Mesenchymal stem cell (in vitro differentiated cells and primary cell): ENCODE results near the gene STARD3.
"Not testable (repeated sequence)": the region's sequence is repeated elsewhere in the genome, so short reads cannot be mapped to it uniquely, and the experiment has no call there.

Experiments
- DNase-seq: peaks from one replicate; pipeline ENCODE4 v3.0.0-alpha.2; 2013
- H2AFZ ChIP-seq: one replicate; pipeline ENCODE4 v1.6.1; 2013; ENCODE audit warnings: low read depth, mild to moderate bottlenecking, control low read depth, inconsistent platforms, low read length, moderate library complexity
- H2AK5ac ChIP-seq: 2 replicates; pipeline ENCODE4 v1.6.1; 2013; ENCODE audit warnings: low read length, moderate library complexity, mild to moderate bottlenecking, inconsistent platforms; ENCODE audit not compliant: severe bottlenecking
- H2BK120ac ChIP-seq: one replicate; pipeline ENCODE4 v1.6.1; 2013; ENCODE audit warnings: low read depth, mild to moderate bottlenecking, inconsistent platforms, low read length, moderate library complexity
- H2BK12ac ChIP-seq, 2 experiments: one replicate each; pipeline ENCODE4 v1.6.1; 2013; ENCODE audit warnings: inconsistent platforms in 2 of 2, low read length in 2 of 2, mild to moderate bottlenecking in 2 of 2, moderate library complexity in 2 of 2, control low read depth in 1 of 2
- H2BK15ac ChIP-seq: one replicate; pipeline ENCODE4 v1.6.1; 2013; ENCODE audit warnings: mild to moderate bottlenecking, low read depth, inconsistent platforms; ENCODE audit not compliant: poor library complexity, severe bottlenecking
- H2BK5ac ChIP-seq: 2 replicates; pipeline ENCODE4 v1.6.1; 2013; ENCODE audit warnings: low read depth, mild to moderate bottlenecking, low read length, control low read depth, inconsistent platforms; ENCODE audit not compliant: poor library complexity, severe bottlenecking
- H3K14ac ChIP-seq, 2 experiments: one replicate each; pipeline ENCODE4 v1.6.1; 2013; ENCODE audit warnings: inconsistent platforms in 2 of 2, low read length in 2 of 2, control low read depth in 1 of 2, mild to moderate bottlenecking in 1 of 2, moderate library complexity in 1 of 2
- H3K18ac ChIP-seq, 2 experiments: one replicate each; pipeline ENCODE4 v1.6.1; 2013; ENCODE audit warnings: inconsistent platforms in 2 of 2, low read length in 2 of 2, control low read depth in 1 of 2, low read depth in 1 of 2, mild to moderate bottlenecking in 1 of 2
- H3K23ac ChIP-seq, 2 experiments: one replicate each; pipeline ENCODE4 v1.6.1; 2013; ENCODE audit warnings: inconsistent platforms in 2 of 2, low read length in 2 of 2, mild to moderate bottlenecking in 2 of 2, moderate library complexity in 2 of 2, control low read depth in 1 of 2
- H3K27ac ChIP-seq: 2 replicates; pipeline ENCODE4 v1.5.1; 2013; ENCODE audit warnings: mild to moderate bottlenecking, moderate library complexity, low read length, control low read depth, inconsistent platforms; ENCODE audit not compliant: poor library complexity, severe bottlenecking
- H3K27me3 ChIP-seq, 2 experiments: 2 replicates each; pipeline versions ENCODE4 v1.6.1 to v1.7.0; 2013; ENCODE audit warnings: low read length in 2 of 2, mild to moderate bottlenecking in 2 of 2, moderate library complexity in 2 of 2, control low read depth in 1 of 2, inconsistent platforms in 1 of 2; ENCODE audit not compliant: control insufficient read depth in 1 of 2, insufficient read depth in 1 of 2
- H3K36me3 ChIP-seq, 2 experiments: 2 replicates each; pipeline versions ENCODE4 v1.6.1 to v1.7.0; 2013; ENCODE audit warnings: low read length in 2 of 2, control low read depth in 1 of 2, inconsistent platforms in 1 of 2, low read depth in 1 of 2, mild to moderate bottlenecking in 1 of 2; ENCODE audit not compliant: insufficient read depth in 2 of 2, control insufficient read depth in 1 of 2
- H3K4ac ChIP-seq, 2 experiments: one replicate each; pipeline ENCODE4 v1.6.1; 2013; ENCODE audit warnings: inconsistent platforms in 2 of 2, low read length in 2 of 2, mild to moderate bottlenecking in 2 of 2, moderate library complexity in 2 of 2, control low read depth in 1 of 2, low read depth in 1 of 2
- H3K4me1 ChIP-seq: 2 replicates; pipeline ENCODE4 v1.6.1; 2013; ENCODE audit warnings: low read depth, low read length, control low read depth; ENCODE audit not compliant: control insufficient read depth, insufficient read depth
- H3K4me2 ChIP-seq: 2 replicates; pipeline ENCODE4 v1.6.1; 2013; ENCODE audit warnings: low read length, mild to moderate bottlenecking, inconsistent platforms; ENCODE audit not compliant: poor library complexity, severe bottlenecking
- H3K4me3 ChIP-seq, 2 experiments: 2 replicates each; pipeline versions ENCODE4 v1.5.1 to v1.7.0; 2013; ENCODE audit warnings: low read length in 2 of 2, mild to moderate bottlenecking in 2 of 2, control low read depth in 1 of 2, low read depth in 1 of 2; ENCODE audit not compliant: insufficient read depth in 1 of 2
- H3K79me1 ChIP-seq: replicated peaks from 2 replicates; pipeline ENCODE4 v1.6.1; 2013; ENCODE audit warnings: mild to moderate bottlenecking, control low read depth, low read length, inconsistent platforms; ENCODE audit not compliant: poor library complexity, severe bottlenecking
- H3K9ac ChIP-seq: 2 replicates; pipeline ENCODE4 v1.7.0; 2013; ENCODE audit warnings: mild to moderate bottlenecking, low read length, moderate library complexity
- H3K9me3 ChIP-seq: 2 replicates; pipeline ENCODE4 v1.7.0; 2013; ENCODE audit warnings: mild to moderate bottlenecking, low read length; ENCODE audit not compliant: control insufficient read depth
- H4K8ac ChIP-seq: one replicate; pipeline ENCODE4 v1.6.1; 2013; ENCODE audit warnings: inconsistent platforms, mild to moderate bottlenecking, low read length, moderate library complexity
- H4K91ac ChIP-seq: one replicate; pipeline ENCODE4 v1.6.1; 2013; ENCODE audit warnings: mild to moderate bottlenecking, low read length, inconsistent platforms
- WGBS: methylation state at CpG from one replicate; pipeline ENCODE4 v1.1.7; 2013; ENCODE audit warnings: mixed read lengths; 5-methylcytosine and 5-hydroxymethylcytosine counted together

Gene STARD3

DNA sequence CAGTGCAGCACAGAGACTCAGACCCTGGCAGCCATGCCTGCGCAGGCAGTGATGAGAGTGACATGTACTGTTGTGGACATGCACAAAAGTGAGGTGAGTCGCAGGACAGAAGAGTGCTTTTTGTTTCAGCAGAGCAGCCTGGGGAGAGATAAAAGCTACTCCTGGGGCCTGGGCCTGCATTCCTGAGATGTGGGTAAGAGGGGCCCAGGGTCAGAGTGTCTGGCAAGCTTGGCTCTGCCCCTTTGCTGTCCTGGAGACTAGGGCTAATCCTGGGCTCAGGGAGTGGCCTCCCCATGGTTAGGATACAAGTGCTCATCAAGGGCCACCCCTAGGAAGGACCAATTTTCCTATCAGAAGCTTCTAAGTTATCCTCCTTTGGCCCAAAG, 58.1 kb downstream of the STARD3 start:
- Histone ChIP-seq H3K4me3 (no peak overlapping the region), H3K79me1 (no peaks in the 10 kb centered on the region), H3K9me3 (no peaks in the 10 kb centered on the region), H2BK15ac (no peak overlapping the region), H3K27ac (peak overlapping the region; percentile 10), H3K23ac (no peak overlapping the region), H2AK5ac (peak overlapping the region; percentile 3), H2BK5ac (no peak overlapping the region), H3K27me3 (no peaks in the 10 kb centered on the region), H4K91ac (no peak overlapping the region), H2AFZ (no peak overlapping the region), H3K18ac (no peak overlapping the region), H4K8ac (no peak overlapping the region), H3K36me3 (no peaks in the 10 kb centered on the region), H3K4me1 (peaks cover 20% of the 10 kb centered on the region), H2BK12ac (no peak overlapping the region), H3K14ac (no peak overlapping the region), H3K9ac (no peak overlapping the region), H2BK120ac (no peak overlapping the region), H3K4me2 (peak overlapping the region; percentile 3), H3K4ac (no peak overlapping the region)
- 84% methylated on average over 2 of the region's 2 CpGs for WGBS
- DNase-seq: no peak

DNA sequence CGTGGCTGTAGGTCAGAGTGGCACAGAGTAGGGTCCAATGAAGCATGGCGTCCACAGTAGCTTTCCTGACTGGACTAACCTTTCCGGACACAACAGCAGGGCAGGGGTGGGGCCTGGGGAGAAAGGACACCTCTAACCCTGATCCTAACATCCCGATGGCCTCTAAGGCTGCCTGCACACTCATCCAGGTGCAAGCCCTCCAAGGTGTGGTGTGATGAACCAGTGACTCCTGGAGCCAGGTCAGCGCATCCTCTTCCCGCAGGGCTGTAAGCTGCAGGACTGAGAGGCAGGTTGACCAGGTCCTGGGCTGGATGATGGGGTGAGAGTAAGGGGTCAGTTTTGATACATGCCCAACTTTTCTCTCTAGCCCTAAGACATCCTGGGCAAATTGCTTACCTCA, 59.8 kb downstream of the STARD3 start:
- no peak for DNase-seq
- WGBS: 73% methylated on average over 4 of the region's 6 CpGs
- H3K79me1 ChIP-seq: peaks cover 8% of the 10 kb centered on the region

DNA sequence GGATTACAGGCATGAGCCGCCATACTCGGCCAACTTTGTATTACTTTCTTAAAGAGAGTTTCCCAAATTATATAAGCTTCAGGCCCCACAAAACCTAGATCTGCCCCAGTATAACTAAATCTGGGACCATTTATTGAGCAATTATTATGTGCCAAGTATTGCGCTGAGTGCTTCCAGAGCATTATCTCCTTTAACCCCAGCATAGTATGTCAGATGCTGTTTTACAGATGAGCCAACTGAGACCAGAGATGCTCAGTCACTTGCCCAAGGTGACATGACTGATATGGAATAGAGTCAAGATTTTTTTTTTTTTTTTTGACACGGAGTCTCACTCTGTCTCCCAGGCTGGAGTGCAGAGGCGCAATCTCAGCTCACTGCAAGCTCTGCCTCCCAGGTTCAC, 61.0 kb downstream of the STARD3 start:
- Histone ChIP-seq H3K27me3 (no peaks in the 10 kb centered on the region), H3K23ac (no peak overlapping the region), H3K18ac (no peak overlapping the region), H2AK5ac (no peak overlapping the region), H3K4me1 (peaks cover 34% of the 10 kb centered on the region), H3K4me2 (no peak overlapping the region), H3K79me1 (peaks cover 11% of the 10 kb centered on the region), H3K36me3 (peaks cover 0 to 2% of the 10 kb centered on the region in 2 experiments), H3K14ac (no peak overlapping the region), H2BK120ac (no peak overlapping the region), H4K91ac (no peak overlapping the region), H3K9me3 (no peaks in the 10 kb centered on the region), H3K4me3 (no peak overlapping the region), H2BK15ac (no peak overlapping the region), H4K8ac (no peak overlapping the region), H3K27ac (no peak overlapping the region), H3K4ac (no peak overlapping the region), H2BK5ac (no peak overlapping the region), H2BK12ac (no peak overlapping the region), H2AFZ (no peak overlapping the region), H3K9ac (no peak overlapping the region)
- no peak for DNase-seq
- WGBS: 95% methylated on average over 5 of the region's 5 CpGs

More for the DNA sequence above, 59.8 kb downstream of the STARD3 start:
- no peak overlapping the region for H2BK15ac ChIP-seq
- H3K4ac ChIP-seq: no peak overlapping the region
- no peaks in the 10 kb centered on the region for H3K27me3 ChIP-seq
- H2BK5ac ChIP-seq: no peak overlapping the region
- no peaks in the 10 kb centered on the region for H3K9me3 ChIP-seq
- H4K91ac ChIP-seq: no peak overlapping the region
- H3K23ac ChIP-seq: no peak overlapping the region
- no peak overlapping the region for H3K4me2 ChIP-seq
- no peaks in the 10 kb centered on the region for H3K36me3 ChIP-seq
- H2BK12ac ChIP-seq: no peak overlapping the region
- no peak overlapping the region for H2BK120ac ChIP-seq
- no peak overlapping the region for H3K18ac ChIP-seq
- H2AK5ac ChIP-seq: peak overlapping the region; percentile 26
- H4K8ac ChIP-seq: no peak overlapping the region
- H3K4me3 ChIP-seq: no peak overlapping the region
- H3K27ac ChIP-seq: no peak overlapping the region
- peaks cover 29% of the 10 kb centered on the region for H3K4me1 ChIP-seq
- H2AFZ ChIP-seq: no peak overlapping the region
- no peak overlapping the region for H3K14ac ChIP-seq
- no peak overlapping the region for H3K9ac ChIP-seq

DNA sequence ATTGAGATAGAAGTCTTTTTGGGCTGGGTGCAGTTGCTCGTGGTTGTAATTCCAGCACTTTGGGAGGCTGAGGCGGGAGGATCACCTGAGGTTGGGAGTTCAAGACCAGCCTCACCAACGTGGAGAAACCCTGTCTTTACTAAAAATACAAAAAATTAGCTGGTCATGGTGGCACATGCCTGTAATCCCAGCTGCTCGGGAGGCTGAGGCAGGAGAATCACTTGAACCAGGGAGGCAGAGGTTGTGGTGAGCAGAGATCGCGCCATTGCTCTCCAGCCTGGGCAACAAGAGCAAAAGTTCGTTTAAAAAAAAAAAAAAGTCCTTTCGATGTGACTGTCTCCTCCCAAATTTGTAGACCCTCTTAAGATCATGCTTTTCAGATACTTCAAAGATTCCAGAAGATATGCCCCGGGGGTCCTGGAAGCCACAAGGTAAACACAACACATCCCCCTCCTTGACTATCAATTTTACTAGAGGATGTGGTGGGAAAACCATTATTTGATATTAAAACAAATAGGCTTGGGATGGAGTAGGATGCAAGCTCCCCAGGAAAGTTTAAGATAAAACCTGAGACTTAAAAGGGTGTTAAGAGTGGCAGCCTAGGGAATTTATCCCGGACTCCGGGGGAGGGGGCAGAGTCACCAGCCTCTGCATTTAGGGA, 62.3 kb downstream of the STARD3 start:
- not testable (repeated sequence) for H3K14ac ChIP-seq, H2BK5ac ChIP-seq, H4K91ac ChIP-seq, H3K23ac ChIP-seq, H2BK15ac ChIP-seq, H3K27me3 ChIP-seq, H3K9me3 ChIP-seq, H2AFZ ChIP-seq, H2BK12ac ChIP-seq, DNase-seq, H2BK120ac ChIP-seq
- Histone ChIP-seq H3K27ac (peak overlapping the region; percentile 20), H4K8ac (peak overlapping the region; percentile 75), H3K4me2 (peak overlapping the region; percentile 91), H3K18ac (peak overlapping the region in 1 of 2 experiments; percentile 53), H3K4ac (peak overlapping the region in 1 of 2 experiments; percentile 47), H3K9ac (peak overlapping the region; percentile 88), H2AK5ac (peak overlapping the region; percentile 79), H3K36me3 (peaks cover 0 to 13% of the 10 kb centered on the region in 2 experiments), H3K4me1 (peaks cover 37% of the 10 kb centered on the region), H3K4me3 (peak overlapping the region; percentile 83 to 92), H3K79me1 (peaks cover 22% of the 10 kb centered on the region)
- 32% methylated on average over 6 of the region's 11 CpGs for WGBS
